Measurements from ENCODE around the gene SIGLEC14. TPM values are rescaled to one million over a fixed set of nuclear protein-coding genes. Genes with fewer than 3 reads are reported as not detected.

SIGLEC14 gene
- total and polyA plus RNA-seq, 2 donors (not counting 3 experiments of a cell fraction or from before 2014, with no cell fraction given): 0.10 TPM; not detected in 1

GRCh38 chr19:51692468-51692867 lies 45.8 kb upstream of the SIGLEC14 start:
- H3K9me1 ChIP-seq (replicated peaks; ENCODE audit: control insufficient read depth, extremely low read depth, insufficient read depth, low read length): no peaks in the 10 kb centered on the region
- no peak for DNase-seq (ENCODE audit: low read depth, low spot score)
- intact Hi-C loops (cut with micrococcal nuclease): no loop called here
- BruUV-seq (replicated peaks): no TSS peak
- peak overlapping the region in 1 of 3 experiments; percentile 9 for H3K4me3 ChIP-seq (replicated peaks in 1 of 3; ENCODE audit: insufficient read depth in 1 of 3, low read depth in 1 of 3, low read length in 3 of 3)
- peaks cover 19% of the 10 kb centered on the region for H3K4me1 ChIP-seq (ENCODE audit: control insufficient read depth, extremely low read depth, insufficient read depth, low read length)
- H2AFZ ChIP-seq (ENCODE audit: low read depth, low read length): no peak overlapping the region
- dilution Hi-C loops (cut with MboI; ENCODE audit: extremely low pct_ligation_motif_present, low sequenced_read_pairs): no loop called here
- peaks cover 5% of the 10 kb centered on the region for H4K20me1 ChIP-seq (replicated peaks; ENCODE audit: control insufficient read depth, extremely low read depth, insufficient read depth, low read length)
- no peaks in the 10 kb centered on the region for H3K27me3 ChIP-seq (ENCODE audit: control insufficient read depth in 2 of 2, insufficient read depth in 2 of 2, low read length in 2 of 2)
- POLR2A ChIA-PET: no interaction called here
- CTCF ChIA-PET: no interaction called here
- no peak for TF ChIP-seq MYC (IDR thresholded peaks at IDR 0.05; ENCODE audit: low read depth, low read length)
- TF ChIP-seq, protein P1, sequence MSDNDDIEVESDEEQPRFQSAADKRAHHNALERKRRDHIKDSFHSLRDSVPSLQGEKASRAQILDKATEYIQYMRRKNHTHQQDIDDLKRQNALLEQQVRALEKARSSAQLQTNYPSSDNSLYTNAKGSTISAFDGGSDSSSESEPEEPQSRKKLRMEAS (IDR thresholded peaks at IDR 0.05; ENCODE audit: insufficient read depth, insufficient read length): no peak
- TF ChIP-seq FOS (IDR thresholded peaks at IDR 0.05; ENCODE audit: borderline replicate concordance, insufficient read depth, low read length): no peak
- TF ChIP-seq EZH2 (IDR thresholded peaks at IDR 0.05; ENCODE audit: borderline replicate concordance, low read depth, low read length, severe bottlenecking): no peak
- no peak for TF ChIP-seq JUN (IDR thresholded peaks at IDR 0.05; ENCODE audit: borderline replicate concordance, insufficient read depth, insufficient read length, low read depth)
- FAIRE-seq: no peak
- H3K9ac ChIP-seq (replicated peaks; ENCODE audit: extremely low read depth, insufficient read depth, low read length): no peak overlapping the region
- H3K4me2 ChIP-seq (ENCODE audit: insufficient read depth, low read length): no peak overlapping the region
- H3K79me2 ChIP-seq (ENCODE audit: control insufficient read depth, insufficient read depth, low read length): peaks cover 74% of the 10 kb centered on the region
- no peaks in the 10 kb centered on the region for H3K9me3 ChIP-seq (replicated peaks; ENCODE audit: control insufficient read depth, insufficient read depth, low read length)
- H3K27ac ChIP-seq (ENCODE audit: insufficient read depth, low read depth, low read length): no peak overlapping the region
- H3K36me3 ChIP-seq (ENCODE audit: control insufficient read depth in 2 of 2, extremely low read depth in 1 of 2, insufficient read depth in 2 of 2, low read length in 2 of 2): peaks cover 5 to 26% of the 10 kb centered on the region in 2 experiments

- ChIA-PET CTCF (interaction anchor here (0.5 kb wide), 1 partner anchor 12 kb away, joined by 3 read pairs; no protein-coding TSS in a partner anchor), POLR2A (no interaction called here)
- no peak for DNase-seq (ENCODE audit: low read depth, low spot score)
- no peak overlapping the region for H2AFZ ChIP-seq (ENCODE audit: low read depth, low read length)
- H3K79me2 ChIP-seq (ENCODE audit: control insufficient read depth, insufficient read depth, low read length): peaks cover 72% of the 10 kb centered on the region
- peak overlapping the region; percentile 5 for H3K27ac ChIP-seq (ENCODE audit: insufficient read depth, low read depth, low read length)
- peak overlapping the region; percentile 73 to 94 (median 91) for H3K4me3 ChIP-seq (replicated peaks in 1 of 3; ENCODE audit: insufficient read depth in 1 of 3, low read depth in 1 of 3, low read length in 3 of 3)
- dilution Hi-C loops (cut with MboI; ENCODE audit: extremely low pct_ligation_motif_present, low sequenced_read_pairs): no loop called here
- no peaks in the 10 kb centered on the region for H3K9me1 ChIP-seq (replicated peaks; ENCODE audit: control insufficient read depth, extremely low read depth, insufficient read depth, low read length)
- no peak for TF ChIP-seq FOS (IDR thresholded peaks at IDR 0.05; ENCODE audit: borderline replicate concordance, insufficient read depth, low read length)
- TF ChIP-seq, protein P2, sequence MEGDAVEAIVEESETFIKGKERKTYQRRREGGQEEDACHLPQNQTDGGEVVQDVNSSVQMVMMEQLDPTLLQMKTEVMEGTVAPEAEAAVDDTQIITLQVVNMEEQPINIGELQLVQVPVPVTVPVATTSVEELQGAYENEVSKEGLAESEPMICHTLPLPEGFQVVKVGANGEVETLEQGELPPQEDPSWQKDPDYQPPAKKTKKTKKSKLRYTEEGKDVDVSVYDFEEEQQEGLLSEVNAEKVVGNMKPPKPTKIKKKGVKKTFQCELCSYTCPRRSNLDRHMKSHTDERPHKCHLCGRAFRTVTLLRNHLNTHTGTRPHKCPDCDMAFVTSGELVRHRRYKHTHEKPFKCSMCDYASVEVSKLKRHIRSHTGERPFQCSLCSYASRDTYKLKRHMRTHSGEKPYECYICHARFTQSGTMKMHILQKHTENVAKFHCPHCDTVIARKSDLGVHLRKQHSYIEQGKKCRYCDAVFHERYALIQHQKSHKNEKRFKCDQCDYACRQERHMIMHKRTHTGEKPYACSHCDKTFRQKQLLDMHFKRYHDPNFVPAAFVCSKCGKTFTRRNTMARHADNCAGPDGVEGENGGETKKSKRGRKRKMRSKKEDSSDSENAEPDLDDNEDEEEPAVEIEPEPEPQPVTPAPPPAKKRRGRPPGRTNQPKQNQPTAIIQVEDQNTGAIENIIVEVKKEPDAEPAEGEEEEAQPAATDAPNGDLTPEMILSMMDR (IDR thresholded peaks at IDR 0.05; ENCODE audit: extremely low read depth in 1 of 2, insufficient read depth in 1 of 2, low read depth in 1 of 2, low read length in 2 of 2): no peak
- no peak for TF ChIP-seq EZH2 (IDR thresholded peaks at IDR 0.05; ENCODE audit: borderline replicate concordance, low read depth, low read length, severe bottlenecking)
- no peak for TF ChIP-seq JUN (IDR thresholded peaks at IDR 0.05; ENCODE audit: borderline replicate concordance, insufficient read depth, insufficient read length, low read depth)
- TF ChIP-seq, protein P1 (IDR thresholded peaks at IDR 0.05; ENCODE audit: insufficient read depth, insufficient read length): no peak
- no peak for TF ChIP-seq GATA2 (IDR thresholded peaks at IDR 0.05; ENCODE audit: insufficient read depth, insufficient read length, low read depth, low read length)
- TF ChIP-seq MYC (IDR thresholded peaks at IDR 0.05; ENCODE audit: low read depth, low read length): no peak
- no peak for TF ChIP-seq POLR2A (IDR thresholded peaks at IDR 0.05; ENCODE audit: low read depth, low read length)
- TF ChIP-seq POLR2AphosphoS5 (IDR thresholded peaks at IDR 0.05; ENCODE audit: insufficient read depth, low read depth, low read length): no peak
- H3K4me1 ChIP-seq (ENCODE audit: control insufficient read depth, extremely low read depth, insufficient read depth, low read length): peaks cover 24% of the 10 kb centered on the region
- peaks cover 5 to 22% of the 10 kb centered on the region in 2 experiments for H3K36me3 ChIP-seq (ENCODE audit: control insufficient read depth in 2 of 2, extremely low read depth in 1 of 2, insufficient read depth in 2 of 2, low read length in 2 of 2)
- H3K9me3 ChIP-seq (replicated peaks; ENCODE audit: control insufficient read depth, insufficient read depth, low read length): no peaks in the 10 kb centered on the region
- H3K4me2 ChIP-seq (ENCODE audit: insufficient read depth, low read length): peak overlapping the region; percentile 76
- H4K20me1 ChIP-seq (replicated peaks; ENCODE audit: control insufficient read depth, extremely low read depth, insufficient read depth, low read length): peaks cover 5% of the 10 kb centered on the region
- peak overlapping the region; percentile 53 for H3K9ac ChIP-seq (replicated peaks; ENCODE audit: extremely low read depth, insufficient read depth, low read length)
- no peak for FAIRE-seq
- no TSS peak for BruUV-seq (replicated peaks)
- intact Hi-C loops (cut with micrococcal nuclease): no loop called here
- H3K27me3 ChIP-seq (ENCODE audit: control insufficient read depth in 2 of 2, insufficient read depth in 2 of 2, low read length in 2 of 2): no peaks in the 10 kb centered on the region
Measured at GRCh38 chr19:51691584-51692428, 45.2 kb upstream of the SIGLEC14 start.
